ENCODE data around the gene ZBED1.
"Not testable (repeated sequence)": the region's sequence is repeated elsewhere in the genome, so short reads cannot be mapped to it uniquely, and the experiment has no call there.

Gene ZBED1

DNA sequence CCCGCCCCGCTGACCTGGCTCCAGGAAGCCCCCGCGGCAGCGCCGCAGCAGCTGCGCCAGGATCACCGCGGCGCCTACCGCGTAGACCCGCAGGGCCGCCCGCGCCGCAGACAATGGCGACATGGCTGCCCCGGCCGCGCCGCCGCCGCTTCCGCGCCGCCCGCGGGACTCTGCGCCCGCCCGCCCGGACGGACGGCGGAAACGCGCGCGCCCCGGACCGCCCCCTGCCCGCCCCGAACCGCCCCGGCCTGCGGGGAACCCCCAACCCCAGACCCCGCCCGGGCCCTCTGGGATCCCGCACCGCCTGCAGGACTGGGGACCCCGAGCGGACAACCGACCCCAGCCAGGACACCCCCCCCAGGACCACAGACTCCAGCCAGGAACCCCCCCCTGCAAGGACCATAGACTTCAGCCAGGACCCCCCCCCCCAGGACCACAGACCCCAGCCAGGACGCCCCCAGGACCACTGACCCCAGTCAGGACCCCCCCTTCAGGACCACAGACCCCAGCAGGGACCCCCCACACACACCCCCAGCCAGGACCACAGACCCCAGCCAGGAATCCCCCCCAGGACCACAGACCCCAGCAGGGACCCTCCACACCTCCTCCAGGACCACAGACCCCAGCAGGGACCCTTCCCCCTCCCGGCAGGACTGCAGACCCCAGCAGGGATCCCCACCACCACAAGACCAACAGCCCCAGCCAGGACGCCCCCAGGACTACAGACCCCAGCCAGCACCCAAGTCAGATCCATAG, at the start of gene ZBED1, which contains the start of gene DHRSX:
Gene ZBED1 (minus strand): TSS at position 174 of the 756 bp plus-strand sequence. CDS start 10,257 bp downstream, outside the sequence.
Gene DHRSX (minus strand): TSS at position 174 of the 756 bp plus-strand sequence. CDS start 51 bp downstream, at position 123.
- peak; percentile 35 to 49 for DNase-seq (ENCODE audit: low read depth in 2 of 2)

DNA sequence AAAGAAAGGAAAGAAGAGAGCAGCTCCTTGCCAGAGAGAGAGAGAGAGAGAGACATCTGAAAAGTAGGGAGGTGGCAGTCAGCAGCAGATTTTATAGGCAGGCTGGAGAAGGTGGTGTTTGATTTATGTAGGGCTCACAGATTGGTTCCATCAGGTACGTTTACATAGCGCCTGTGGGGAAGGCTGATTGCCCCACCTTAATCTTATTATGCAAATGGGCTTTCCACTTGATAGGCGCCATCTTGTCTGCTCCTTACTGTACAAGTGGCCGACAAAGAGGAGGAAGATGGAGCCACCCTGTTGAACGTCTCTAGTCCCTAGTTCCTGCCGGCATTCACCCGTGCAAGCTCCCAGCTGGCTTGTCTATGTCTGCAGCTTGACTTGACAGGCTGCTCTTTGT, 49.1 kb upstream of the ZBED1 start:
- no peak for DNase-seq (ENCODE audit: low read depth in 2 of 2)

DNA sequence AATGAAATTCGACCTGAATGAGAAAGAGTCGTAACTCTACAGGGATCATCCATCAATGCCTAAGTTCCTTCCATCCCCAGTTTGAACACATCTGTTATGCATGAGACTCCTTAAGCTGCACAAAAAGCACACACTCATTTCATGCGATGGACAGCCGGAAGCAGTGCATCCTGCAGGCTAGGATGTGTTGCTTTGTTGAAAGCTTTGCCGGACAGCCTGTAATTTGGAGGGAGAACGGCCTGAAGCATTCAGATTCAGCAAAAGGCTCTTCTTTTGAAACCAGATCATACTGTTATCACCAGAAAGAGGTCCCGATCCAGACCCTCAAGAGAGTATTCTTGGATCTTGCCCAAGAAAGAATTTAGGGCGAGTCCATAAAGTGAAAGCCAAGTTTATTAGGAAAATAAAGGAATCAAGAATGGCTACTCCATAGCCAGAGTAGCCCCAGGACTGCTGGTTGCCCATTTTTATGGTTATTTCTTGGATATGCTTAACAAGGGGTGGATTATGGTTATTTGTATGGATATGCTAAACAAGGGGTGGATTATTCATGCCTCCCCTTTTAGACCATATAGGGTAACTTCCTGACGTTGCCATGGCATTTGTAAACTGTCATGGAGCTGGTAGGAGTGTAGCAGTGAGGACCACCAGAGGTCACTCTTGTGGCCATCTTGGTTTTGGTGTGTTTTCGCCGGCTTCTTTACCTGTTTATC, 48.1 kb upstream of the ZBED1 start:
- no peak for DNase-seq (ENCODE audit: low read depth in 2 of 2)

DNA sequence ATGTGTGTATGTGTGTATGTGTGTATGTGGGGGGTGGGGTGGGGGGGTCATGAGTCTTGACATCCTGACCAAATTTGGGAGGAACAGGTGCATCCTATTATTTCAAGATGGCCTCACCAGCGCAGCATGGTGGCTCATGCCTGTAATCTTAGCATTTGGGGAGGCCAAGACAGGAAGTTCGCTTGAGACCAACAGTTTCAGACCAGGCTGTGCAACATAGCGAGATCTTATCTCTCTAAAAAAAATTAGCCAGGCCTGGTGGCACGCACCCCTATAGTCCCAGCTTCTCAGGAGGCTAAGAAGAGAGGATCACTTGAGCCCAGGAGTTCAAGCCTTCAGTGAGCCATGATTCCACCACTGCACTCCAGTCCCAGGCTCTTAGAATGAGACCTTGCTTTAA, 47.0 kb upstream of the ZBED1 start:
- no peak for DNase-seq (ENCODE audit: low read depth in 2 of 2)

- no peak for DNase-seq (ENCODE audit: low read depth in 2 of 2)
Measured at GRCh38 chrX:2546496-2546895, 45.7 kb upstream of the ZBED1 start.

DNA sequence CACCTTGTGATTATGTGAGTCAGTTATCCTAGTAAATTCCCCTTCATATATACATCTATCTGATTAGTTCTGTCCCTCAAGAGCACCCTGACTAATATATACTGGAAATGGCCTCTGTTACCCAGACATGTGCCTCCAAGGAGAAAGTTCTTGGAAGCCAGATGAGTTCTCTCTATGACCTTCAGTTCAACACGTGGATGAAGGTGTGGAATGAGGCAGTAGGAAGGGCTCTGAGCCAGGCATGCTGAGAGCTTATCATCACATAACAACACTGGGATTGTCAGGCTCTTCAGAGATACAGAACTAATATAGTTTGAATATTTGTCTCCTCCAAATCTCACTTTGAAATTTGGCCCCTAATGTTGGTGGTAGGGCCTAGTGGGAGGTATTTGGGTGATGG, 44.4 kb upstream of the ZBED1 start:
- DNase-seq (ENCODE audit: low read depth in 2 of 2) = no peak

DNA sequence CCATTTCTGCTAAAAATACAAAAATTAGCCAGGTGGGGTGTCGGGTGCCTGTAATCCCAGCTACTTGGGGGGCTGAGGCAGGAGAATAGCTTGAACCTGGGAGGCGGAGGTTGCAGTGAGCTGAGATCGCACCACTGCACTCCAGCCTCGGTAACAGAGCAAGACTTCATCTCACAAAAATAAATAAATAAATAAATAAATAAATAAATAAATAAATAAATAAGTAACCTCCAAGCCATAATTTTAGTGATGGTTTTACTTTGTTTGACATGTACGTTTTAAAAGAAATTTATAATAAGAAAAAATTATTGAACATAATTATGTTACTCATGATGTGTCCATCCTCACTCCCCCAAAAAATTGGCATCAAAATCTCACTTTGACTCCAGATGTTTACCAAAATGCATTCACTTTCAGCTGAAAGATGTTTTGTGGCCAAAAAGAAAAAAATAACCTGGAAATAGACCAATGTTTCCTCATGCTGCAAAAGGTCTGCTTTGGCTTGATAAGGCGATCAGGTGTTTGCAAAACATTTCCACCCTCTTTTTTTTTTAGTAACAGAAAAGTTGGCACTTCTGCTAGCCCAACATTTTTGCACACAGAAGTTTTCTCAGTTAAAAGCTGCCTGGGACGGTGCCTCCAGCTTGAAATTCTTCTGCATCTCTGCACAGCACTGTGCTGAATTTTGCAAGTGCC, 42.2 kb upstream of the ZBED1 start:
- DNase-seq (ENCODE audit: low read depth in 2 of 2) = no peak

- DNase-seq (ENCODE audit: low read depth in 2 of 2) = no peak
Measured at GRCh38 chrX:2541603-2542002, 40.8 kb upstream of the ZBED1 start.

DNA sequence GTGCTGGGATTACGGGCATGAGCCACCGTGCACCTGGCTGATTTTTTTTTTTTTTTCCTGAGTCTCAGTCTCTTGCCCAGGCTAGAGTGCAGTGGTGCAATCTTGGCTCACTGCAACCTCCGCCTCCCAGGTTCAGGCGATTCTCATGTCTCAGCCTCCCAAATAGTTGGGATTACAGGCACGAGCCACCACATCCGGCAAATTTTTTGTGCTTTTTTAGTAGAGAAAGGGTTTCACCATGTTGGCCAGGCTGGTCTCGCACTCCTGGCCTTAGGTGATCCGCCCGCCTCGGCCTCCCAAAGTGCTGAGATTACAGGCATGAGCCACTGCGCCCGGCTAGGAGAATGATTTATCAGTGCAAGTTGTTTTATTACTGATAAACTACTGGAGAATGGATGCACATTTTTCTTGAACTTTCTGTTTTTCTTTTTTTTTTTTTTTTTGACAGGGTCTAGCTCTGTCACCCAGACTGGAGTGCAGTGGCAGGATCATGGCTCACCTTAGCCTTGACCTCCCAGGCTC, 39.7 kb upstream of the ZBED1 start:
- no peak for DNase-seq (ENCODE audit: low read depth in 2 of 2)

DNA sequence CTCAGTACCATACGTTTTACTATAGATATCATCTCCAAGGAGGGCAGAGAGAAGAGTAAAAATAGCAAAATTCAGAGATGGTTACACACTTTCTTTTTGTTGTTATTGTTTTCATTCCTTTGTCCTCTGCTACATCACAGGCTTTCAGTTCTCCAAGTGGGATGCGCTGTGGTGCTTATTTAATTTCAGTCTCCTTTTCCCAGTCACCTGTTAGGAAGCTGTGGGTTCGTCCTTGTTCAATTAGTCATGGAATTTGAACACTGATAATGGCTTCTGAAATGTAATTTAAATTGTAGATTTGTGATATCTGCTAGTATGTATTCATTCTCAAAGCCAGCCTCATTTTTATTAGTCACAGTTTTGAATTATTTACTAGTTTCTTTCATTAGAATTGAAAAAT, 38.8 kb upstream of the ZBED1 start:
- DNase-seq (ENCODE audit: low read depth in 2 of 2) = no peak

DNA sequence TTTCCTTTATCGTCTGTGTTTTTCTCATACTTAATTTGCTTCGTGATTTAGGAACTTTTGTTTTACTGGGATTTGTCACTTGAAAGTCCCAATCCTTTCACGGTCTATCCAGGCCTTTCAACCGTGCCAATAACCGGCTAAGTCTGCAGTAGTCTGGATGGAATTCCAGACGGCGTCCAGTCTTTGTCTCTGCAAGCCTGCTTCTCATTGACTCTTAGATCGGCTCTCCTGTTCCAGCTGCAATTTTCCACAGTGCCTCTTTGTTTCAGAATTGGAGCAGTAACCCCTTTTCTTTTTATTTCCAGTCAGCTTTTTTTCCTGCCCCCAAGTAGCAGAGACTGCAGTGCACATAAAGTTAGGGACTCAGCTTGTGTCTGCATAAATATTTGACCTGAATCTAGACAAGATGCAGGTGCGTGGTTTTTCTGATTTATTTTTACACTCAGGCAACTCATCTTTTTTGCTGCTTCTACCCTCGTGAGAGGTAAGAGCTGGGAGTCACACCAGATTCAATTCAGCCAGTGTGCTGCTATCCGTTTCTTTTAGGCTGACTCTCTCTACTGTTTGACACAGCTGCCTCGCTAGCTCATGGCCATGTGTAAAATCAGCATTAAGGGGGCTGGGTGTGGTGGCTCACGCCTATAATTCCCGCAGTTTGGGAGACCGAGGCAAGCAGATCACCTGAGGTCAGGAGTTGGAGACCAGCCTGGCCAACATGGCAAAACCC, 37.4 kb upstream of the ZBED1 start:
- DNase-seq (ENCODE audit: low read depth in 2 of 2) = no peak

DNA sequence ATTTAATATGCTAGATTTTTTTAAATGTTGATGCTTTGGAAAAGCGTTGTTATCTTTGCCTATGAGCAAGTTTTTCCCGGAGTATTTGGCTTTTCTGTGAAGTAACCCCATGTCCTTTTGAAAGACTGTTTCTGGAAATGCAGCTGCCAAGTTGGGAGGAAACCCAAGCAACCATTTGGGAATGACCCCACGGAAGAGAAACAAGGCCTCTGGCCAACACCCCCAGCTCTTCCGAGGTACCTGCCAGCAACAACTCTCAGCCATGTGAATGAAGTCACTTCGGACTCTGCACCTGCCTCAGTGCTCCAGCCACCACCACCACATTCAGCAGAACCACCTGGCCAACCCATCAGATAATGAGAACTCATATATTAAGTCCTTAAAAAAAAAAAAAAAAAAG, 36.2 kb upstream of the ZBED1 start:
- no peak for DNase-seq (ENCODE audit: low read depth in 2 of 2)

DNA sequence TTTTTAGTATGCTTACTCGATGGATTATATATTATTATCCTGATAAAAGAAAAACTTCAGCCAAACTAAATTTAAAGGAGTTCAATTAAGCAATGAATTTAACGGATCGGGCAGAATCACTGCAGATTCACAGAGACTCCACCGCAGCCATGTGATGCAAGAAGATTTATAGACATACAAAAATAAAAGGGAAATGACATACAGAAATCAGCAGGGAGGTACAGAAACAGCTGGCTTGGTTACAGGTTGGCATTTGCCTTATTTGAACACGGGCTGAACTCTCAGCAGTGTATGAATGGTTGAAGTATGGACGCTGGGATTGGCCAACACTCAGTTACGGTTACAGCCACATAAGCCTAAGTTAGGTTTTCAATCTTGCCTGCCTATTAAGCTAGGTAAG, 35.4 kb upstream of the ZBED1 start:
- DNase-seq (ENCODE audit: low read depth in 2 of 2) = no peak

- DNase-seq (ENCODE audit: low read depth in 2 of 2) = not testable (repeated sequence)
Measured at GRCh38 chrX:2534261-2535021, 33.7 kb upstream of the ZBED1 start.

GRCh38 chrX:2533424-2533823, 32.6 kb upstream of the ZBED1 start:
- DNase-seq (ENCODE audit: low read depth in 2 of 2) = no peak

GRCh38 chrX:2526390-2526789, 25.6 kb upstream of the ZBED1 start:
- DNase-seq (ENCODE audit: low read depth in 2 of 2) = no peak

- DNase-seq (ENCODE audit: low read depth in 2 of 2) = no peak
Measured at GRCh38 chrX:2523911-2524310, 23.1 kb upstream of the ZBED1 start.

DNA sequence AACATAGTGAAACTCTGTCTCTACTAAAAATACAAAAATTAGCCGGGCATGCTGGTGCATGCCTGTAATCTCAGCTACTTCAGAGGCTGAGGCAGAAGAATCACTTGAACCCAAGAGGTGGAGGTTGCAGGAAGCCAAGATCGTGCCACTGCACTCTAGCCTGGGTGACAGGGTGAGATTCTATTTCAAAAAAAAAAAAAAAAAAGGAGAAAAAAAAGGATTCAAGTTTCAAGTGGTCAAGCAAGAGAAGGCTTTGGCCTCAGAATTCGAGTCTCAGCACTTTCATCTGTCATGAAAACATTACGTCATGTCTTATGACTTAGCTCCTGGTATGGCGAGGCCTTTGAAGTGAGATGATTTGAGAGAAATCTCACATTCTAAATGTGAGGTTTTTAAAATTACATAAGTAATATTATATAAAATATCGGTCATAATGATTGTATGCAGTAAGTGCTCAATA, 21.2 kb upstream of the ZBED1 start:
- DNase-seq (ENCODE audit: low read depth in 2 of 2) = no peak

DNA sequence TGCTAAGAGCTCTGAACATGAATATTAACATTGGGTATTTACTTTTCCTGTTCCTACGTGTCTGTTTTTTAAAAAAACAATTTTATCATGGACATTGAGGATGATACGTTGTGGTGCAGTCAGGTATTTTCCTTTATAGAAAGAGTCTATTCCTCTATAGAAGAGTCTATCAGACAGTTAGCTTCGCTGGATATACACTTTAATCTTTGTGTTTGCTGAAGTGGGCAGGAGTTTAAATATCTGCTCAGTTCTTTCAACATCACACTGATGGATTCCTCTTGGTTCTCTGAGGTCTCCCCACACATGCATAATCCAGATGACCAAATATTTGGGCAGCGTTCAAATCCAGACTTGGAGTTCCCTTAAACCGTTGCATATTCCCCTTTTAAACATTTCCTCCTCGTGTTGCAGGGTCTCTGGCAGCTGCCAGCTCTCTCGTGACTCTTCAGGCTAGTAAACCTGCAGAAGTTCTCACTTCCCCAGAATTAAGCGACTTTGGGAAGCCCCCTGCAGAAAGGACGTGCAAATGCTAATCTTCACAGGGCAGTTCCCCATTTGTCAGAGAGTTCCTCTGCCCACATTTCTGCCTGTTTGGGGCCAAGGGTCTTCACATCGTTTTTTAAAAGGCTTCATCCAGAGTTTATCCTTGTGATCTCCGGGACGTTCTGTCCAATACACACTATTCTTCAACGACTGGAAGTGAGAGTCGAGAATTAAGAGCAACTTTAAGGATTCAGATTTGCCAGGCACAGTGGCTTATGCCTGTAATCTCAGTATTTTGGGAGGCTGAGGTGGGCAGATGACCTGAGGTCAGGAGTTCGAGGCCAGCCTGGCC, 20.5 kb upstream of the ZBED1 start:
- no peak for DNase-seq (ENCODE audit: low read depth in 2 of 2)

- no peak for DNase-seq (ENCODE audit: low read depth in 2 of 2)
Measured at GRCh38 chrX:2520539-2520938, 19.8 kb upstream of the ZBED1 start.

All from stimulated activated CD8-positive, alpha-beta memory T cell treated with anti-CD3 and anti-CD28 coated beads, Interleukin-2, amount 100 ng/mL, for 48 hours (primary cell).